ENCODE measurements around the gene SHISA8. TPM values are rescaled to one million over a fixed set of nuclear protein-coding genes. Genes with fewer than 3 reads are reported as not detected.

Gene SHISA8
- total and polyA plus RNA-seq, 10 donors: 0.51 to 5.9 (median 3.0) TPM

- H3K9me3 ChIP-seq: no peaks in the 10 kb centered on the region
- H3K27ac ChIP-seq: peak overlapping the region in 5 of 8 donors; percentile 91 to 99 (median 93)
- peaks cover 15 to 100% (median 84%) of the 10 kb centered on the region in 6 donors for H3K4me1 ChIP-seq
- peaks cover 0 to 15% (median 0%) of the 10 kb centered on the region in 6 donors for H3K36me3 ChIP-seq
- peak overlapping the region in 4 of 8 donors; percentile 5 to 84 (median 12) for H3K4me3 ChIP-seq
- H3K27me3 ChIP-seq (replicated peaks in 1 of 7): peaks cover 0 to 59% (median 20%) of the 10 kb centered on the region in 7 donors
- TF ChIP-seq POLR2AphosphoS5 (IDR thresholded peaks at IDR 0.05) (peak in 2 of 3 donors; percentile 42 to 68), POLR2A (IDR thresholded peaks at IDR 0.05) (no peak)
- WGBS, 5 donors: 82 to 98% (median 86%) methylated on average over 4 of the region's 4 CpGs
- DNase-seq: no peak
- intact Hi-C loops (cut with DNase I; ENCODE audit: low total_unique reads): no loop called here
These were observed 8.2 kb upstream of the SHISA8 start for GRCh38 chr22:41922940-41923594.

- Histone ChIP-seq H3K27me3 (replicated peaks in 1 of 7) (peaks cover 0 to 65% (median 20%) of the 10 kb centered on the region in 7 donors), H3K4me3 (peak overlapping the region in 1 of 8 donors; percentile 84), H3K36me3 (peaks cover 0 to 15% (median 0%) of the 10 kb centered on the region in 6 donors), H3K9me3 (no peaks in the 10 kb centered on the region), H3K27ac (peak overlapping the region in 6 of 8 donors; percentile 23 to 99 (median 92)), H3K4me1 (peaks cover 19 to 100% (median 84%) of the 10 kb centered on the region in 6 donors)
- DNase-seq: peak; percentile 64
- intact Hi-C loops (cut with DNase I; ENCODE audit: low total_unique reads): no loop called here
- TF ChIP-seq CTCF (IDR thresholded peaks at IDR 0.05 in 8 of 11, conservative IDR thresholded peaks at IDR 0.05 in 3 of 11): no peak
- no peak for TF ChIP-seq POLR2AphosphoS5 (IDR thresholded peaks at IDR 0.05)
- TF ChIP-seq POLR2A (IDR thresholded peaks at IDR 0.05): no peak
- WGBS, 5 donors: 62 to 74% (median 70%) methylated on average over 5 of the region's 5 CpGs
These were observed 7.5 kb upstream of the SHISA8 start for GRCh38 chr22:41922328-41922727.

- peak overlapping the region; percentile 63 to 99 (median 90) for H3K27ac ChIP-seq
- H3K4me3 ChIP-seq: peak overlapping the region in 6 of 8 donors; percentile 41 to 70 (median 46)
- WGBS, 5 donors: 29 to 43% (median 36%) methylated on average over 11 to 21 of the region's 21 CpGs
- TF ChIP-seq POLR2AphosphoS5 (IDR thresholded peaks at IDR 0.05) (peak; percentile 70 to 75 (median 75)), CTCF (IDR thresholded peaks at IDR 0.05 in 8 of 11, conservative IDR thresholded peaks at IDR 0.05 in 3 of 11) (no peak), POLR2A (IDR thresholded peaks at IDR 0.05) (no peak)
- H3K4me1 ChIP-seq: peaks cover 22 to 98% (median 74%) of the 10 kb centered on the region in 6 donors
- DNase-seq: peak; percentile 90
- no peaks in the 10 kb centered on the region for H3K9me3 ChIP-seq
- peaks cover 0 to 65% (median 18%) of the 10 kb centered on the region in 7 donors for H3K27me3 ChIP-seq (replicated peaks in 1 of 7)
- peaks cover 0 to 15% (median 0%) of the 10 kb centered on the region in 6 donors for H3K36me3 ChIP-seq
- intact Hi-C loops (cut with DNase I; ENCODE audit: low total_unique reads): no loop called here
These were observed 5.5 kb upstream of the SHISA8 start for GRCh38 chr22:41920271-41920976.

GRCh38 chr22:41919357-41920224, 4.7 kb upstream of the SHISA8 start:
- Histone ChIP-seq H3K4me3 (peak overlapping the region; percentile 33 to 70 (median 42)), H3K4me1 (peaks cover 26 to 98% (median 79%) of the 10 kb centered on the region in 6 donors), H3K9me3 (no peaks in the 10 kb centered on the region), H3K27me3 (replicated peaks in 1 of 7) (peaks cover 0 to 67% (median 23%) of the 10 kb centered on the region in 7 donors), H3K36me3 (peaks cover 0 to 13% (median 0%) of the 10 kb centered on the region in 6 donors), H3K27ac (peak overlapping the region; percentile 63 to 99 (median 90))
- DNase-seq: peak; percentile 95
- peak in 2 of 3 donors; percentile 6 to 30 for TF ChIP-seq POLR2A (IDR thresholded peaks at IDR 0.05)
- TF ChIP-seq CTCF (IDR thresholded peaks at IDR 0.05 in 8 of 11, conservative IDR thresholded peaks at IDR 0.05 in 3 of 11): no peak
- TF ChIP-seq POLR2AphosphoS5 (IDR thresholded peaks at IDR 0.05): peak; percentile 84 to 94 (median 85)
- 1 to 3% (median 2%) methylated on average over 20 to 62 of the region's 62 CpGs for WGBS, 5 donors
- intact Hi-C loops (cut with DNase I; ENCODE audit: low total_unique reads): no loop called here

Data from spleen (tissue), 11 donors.